ENCODE data around the gene MAPKAP1. TPM values are rescaled to one million over a fixed set of nuclear protein-coding genes. Genes with fewer than 3 reads are reported as not detected.

MAPKAP1 gene
- total RNA-seq, 4 donors from 2014 or later: 57.6 to 70.2 (median 68.7) TPM

DNA sequence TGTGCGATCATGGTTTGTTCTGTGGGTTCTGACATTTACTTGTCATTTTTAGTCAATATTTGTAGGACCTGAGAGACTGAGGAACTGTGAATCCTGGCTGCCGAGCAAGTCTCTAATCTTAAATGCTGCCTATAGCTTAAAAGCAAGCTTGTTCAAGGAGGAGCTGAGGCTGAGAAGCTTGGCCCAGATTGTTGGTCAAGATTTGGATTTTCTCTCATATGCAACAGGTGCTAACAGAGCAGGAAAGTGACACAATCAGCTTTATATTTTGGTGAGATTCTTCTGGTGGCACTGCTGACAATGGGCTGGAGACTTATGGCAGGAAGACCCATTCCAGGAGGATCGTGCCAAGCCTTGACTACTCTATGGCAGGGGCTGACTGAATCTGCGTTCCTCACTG is 192.5 kb downstream of the MAPKAP1 start:
- H3K27ac ChIP-seq: no peak overlapping the region
- WGBS: 89% methylated on average over 4 of the region's 4 CpGs
- TF ChIP-seq EP300 (IDR thresholded peaks at IDR 0.05) (no peak), POLR2AphosphoS5 (IDR thresholded peaks at IDR 0.05) (no peak), POLR2A (IDR thresholded peaks at IDR 0.05) (no peak), CTCF (IDR thresholded peaks at IDR 0.05) (no peak)
- no peak overlapping the region for H3K4me3 ChIP-seq
- DNase-seq (ENCODE audit: low spot score in 2 of 2): no peak
- no peaks in the 10 kb centered on the region for H3K36me3 ChIP-seq
- H3K9me3 ChIP-seq: no peaks in the 10 kb centered on the region
- H3K27me3 ChIP-seq: no peaks in the 10 kb centered on the region
- H3K4me1 ChIP-seq: peaks cover 11% of the 10 kb centered on the region

- 58% methylated on average over 13 of the region's 13 CpGs for WGBS
These were observed 193.2 kb downstream of the MAPKAP1 start for GRCh38 chr9:125513668-125514413.

DNA sequence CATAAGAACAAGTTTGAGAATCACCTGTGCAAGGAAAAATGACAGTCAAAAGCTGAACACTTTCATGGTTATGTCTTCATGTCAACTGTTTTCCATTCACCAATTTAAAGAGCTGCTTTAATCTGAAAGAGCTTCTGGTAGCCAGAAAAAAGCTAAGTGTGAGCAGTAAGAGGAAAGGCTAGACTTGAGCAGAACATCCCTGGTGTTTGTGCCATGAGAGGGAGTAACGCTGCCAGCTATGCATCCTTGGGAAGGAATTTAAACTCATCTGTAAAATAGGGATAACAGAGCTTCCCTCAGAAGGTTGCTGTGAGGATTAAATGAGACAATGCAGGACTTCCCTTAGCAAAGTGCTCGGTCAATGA is 193.7 kb downstream of the MAPKAP1 start:
- no peaks in the 10 kb centered on the region for H3K36me3 ChIP-seq
- H3K27me3 ChIP-seq: no peaks in the 10 kb centered on the region
- no peak for DNase-seq (ENCODE audit: low spot score in 2 of 2)
- H3K4me1 ChIP-seq: peaks cover 11% of the 10 kb centered on the region
- WGBS: 47% methylated on average over 2 of the region's 2 CpGs
- peak overlapping the region; percentile 16 for H3K4me3 ChIP-seq
- H3K9me3 ChIP-seq: no peaks in the 10 kb centered on the region
- H3K27ac ChIP-seq: no peak overlapping the region
- no peak for TF ChIP-seq POLR2A (IDR thresholded peaks at IDR 0.05)
- no peak for TF ChIP-seq EP300 (IDR thresholded peaks at IDR 0.05)
- TF ChIP-seq CTCF (IDR thresholded peaks at IDR 0.05): no peak
- TF ChIP-seq POLR2AphosphoS5 (IDR thresholded peaks at IDR 0.05): no peak

More at GRCh38 chr9:125513668-125514413, 193.2 kb downstream of the MAPKAP1 start:
- Histone ChIP-seq H3K36me3 (no peaks in the 10 kb centered on the region), H3K9me3 (no peaks in the 10 kb centered on the region), H3K4me3 (peak overlapping the region; percentile 16), H3K27me3 (no peaks in the 10 kb centered on the region), H3K4me1 (peaks cover 11% of the 10 kb centered on the region), H3K27ac (no peak overlapping the region)
- DNase-seq (ENCODE audit: low spot score in 2 of 2): no peak
- TF ChIP-seq CTCF (IDR thresholded peaks at IDR 0.05) (no peak), POLR2AphosphoS5 (IDR thresholded peaks at IDR 0.05) (no peak), POLR2A (IDR thresholded peaks at IDR 0.05) (no peak), EP300 (IDR thresholded peaks at IDR 0.05) (no peak)

GRCh38 chr9:125511789-125512660 is 195.0 kb downstream of the MAPKAP1 start:
- TF ChIP-seq EP300 (IDR thresholded peaks at IDR 0.05): no peak
- no peak for TF ChIP-seq CTCF (IDR thresholded peaks at IDR 0.05)
- no peak for TF ChIP-seq POLR2A (IDR thresholded peaks at IDR 0.05)
- no peak for TF ChIP-seq POLR2AphosphoS5 (IDR thresholded peaks at IDR 0.05)
- 71% methylated on average over 18 of the region's 18 CpGs for WGBS
- DNase-seq (ENCODE audit: low spot score in 2 of 2): no peak
- Histone ChIP-seq H3K9me3 (no peaks in the 10 kb centered on the region), H3K4me1 (peaks cover 11% of the 10 kb centered on the region), H3K36me3 (no peaks in the 10 kb centered on the region), H3K27me3 (no peaks in the 10 kb centered on the region), H3K4me3 (no peak overlapping the region), H3K27ac (no peak overlapping the region)

- peaks cover 3% of the 10 kb centered on the region for H3K36me3 ChIP-seq
- WGBS: 90% methylated on average over 1 of the region's 1 CpG
- TF ChIP-seq POLR2A (IDR thresholded peaks at IDR 0.05) (no peak), POLR2AphosphoS5 (IDR thresholded peaks at IDR 0.05) (no peak), EP300 (IDR thresholded peaks at IDR 0.05) (no peak), CTCF (IDR thresholded peaks at IDR 0.05) (no peak)
- no peak overlapping the region for H3K27ac ChIP-seq
- no peak for DNase-seq (ENCODE audit: low spot score in 2 of 2)
- no peak overlapping the region for H3K4me3 ChIP-seq
- no peaks in the 10 kb centered on the region for H3K27me3 ChIP-seq
- H3K9me3 ChIP-seq: no peaks in the 10 kb centered on the region
- peaks cover 14% of the 10 kb centered on the region for H3K4me1 ChIP-seq
These were observed 196.0 kb downstream of the MAPKAP1 start for GRCh38 chr9:125510980-125511379.

All from suprapubic skin (tissue), 4 donors.